K562 (cell line): ENCODE measurements around the gene NKAIN4. TPM values are rescaled to one million over a fixed set of nuclear protein-coding genes. Genes with fewer than 3 reads are reported as not detected.

Source experiments
- BHLHE40 ChIP-seq: IDR thresholded peaks from 2 replicates; pipeline ENCODE4 v1.6.1; 2011; ENCODE audit warnings: low read length, improper control_type of control experiment
- CREBBP ChIP-seq: IDR thresholded peaks from one replicate; pipeline ENCODE4 v1.6.1; 2012; ENCODE audit warnings: low read depth, mild to moderate bottlenecking, control low read depth, inconsistent platforms, low read length
- ETV6 ChIP-seq, 3 experiments: fragments of 150-350 bp in 1 of 3; sonication (generic) in 1 of 3; formaldehyde crosslinking in 1 of 3; IDR thresholded peaks; 2 replicates each; pipeline versions ENCODE4 v1.6.1 to v1.8.0; 2014 to 2022; ENCODE audit warnings: borderline replicate concordance in 2 of 3, low read depth in 2 of 3, antibody characterized with exemption in 1 of 3, low read length in 1 of 3, mild to moderate bottlenecking in 1 of 3, missing genetic modification reagents in 1 of 3
- GABPB2 ChIP-seq: fragments of 250-450 bp; sonication (Bioruptor Pico); conservative IDR thresholded peaks from 2 replicates; pipeline ENCODE4 v1.5.1; 2021; ENCODE audit warnings: mild to moderate bottlenecking
- NR3C1 ChIP-seq: sonication (generic); formaldehyde crosslinking; IDR thresholded peaks from 2 replicates; pipeline ENCODE4 v1.8.1; 2022; ENCODE audit warnings: missing genetic modification reagents
- POLR2A ChIP-seq: fragments of 450-650 bp; conservative IDR thresholded peaks from 2 replicates; pipeline ENCODE4 v1.6.1; 2016
- POLR2AphosphoS5 ChIP-seq: IDR thresholded peaks from 2 replicates; pipeline ENCODE4 v1.6.1; 2011; ENCODE audit warnings: mild to moderate bottlenecking, low read depth, low read length, moderate library complexity; ENCODE audit not compliant: control insufficient read depth, insufficient read depth
- SLC30A9 ChIP-seq: fragments of 250-450 bp; sonication (Bioruptor Pico); IDR thresholded peaks from 2 replicates; pipeline ENCODE4 v1.8.0; 2022; ENCODE audit warnings: mild to moderate bottlenecking, moderate library complexity
- SMAD3 ChIP-seq: fragments of 450-650 bp; formaldehyde crosslinking; conservative IDR thresholded peaks from 2 replicates; pipeline ENCODE4 v1.4.0; 2020; ENCODE audit warnings: mild to moderate bottlenecking
- XRCC5 ChIP-seq: fragments of 200-400 bp; formaldehyde crosslinking; IDR thresholded peaks from 2 replicates; pipeline ENCODE4 v1.6.1; 2017; ENCODE audit warnings: low read depth, mild to moderate bottlenecking, low read length
- ZNF324 ChIP-seq: fragments of 250-450 bp; sonication (Bioruptor Pico); IDR thresholded peaks from 2 replicates; pipeline ENCODE4 v1.4.0; 2020; ENCODE audit warnings: mild to moderate bottlenecking
- polyA plus RNA-seq, 8 experiments: library from polyadenylated mRNA; depleted of rRNA in 4 of 8; stranded (reverse) in 5 of 8; unstranded in 3 of 8; fragments of >200 nt; fragmentation: Nextera tagmentation in 2 of 8; fragmentation: Illumina TruSeq in 1 of 8; extraction: Ambion mirVana in 2 of 8; extraction: Trizol in 1 of 8; gene quantifications; 2 replicates each; pipeline versions ENCODE4 v1.2.1 to v1.2.3, GENCODE V29; 2011 to 2014; ENCODE audit warnings: inconsistent platforms in 1 of 8, missing spikeins in 1 of 8
- total RNA-seq, 7 experiments: library from RNA; depleted of rRNA in 6 of 7; stranded (reverse); fragments of >200 nt in 6 of 7; fragmentation: Illumina TruSeq in 2 of 7; extraction: Trizol in 2 of 7; gene quantifications; 2 replicates each; pipeline versions ENCODE4 v1.2.1 to v1.2.3, GENCODE V29; 2011 to 2021; ENCODE audit warnings: low replicate concordance in 1 of 7
- TF ChIP-seq, protein P1 (sequence below): sonication (generic); formaldehyde crosslinking; IDR thresholded peaks from 2 replicates; pipeline ENCODE4 v1.8.0; 2022; ENCODE audit warnings: missing genetic modification reagents, mild to moderate bottlenecking, borderline replicate concordance
- TF ChIP-seq, protein P2 (sequence below), 3 experiments: fragments of 200-800 bp in 1 of 3; sonication (Bioruptor generic) in 1 of 3; sonication (generic) in 1 of 3; formaldehyde crosslinking in 1 of 3; IDR thresholded peaks; 2 replicates each; pipeline versions ENCODE4 v1.6.1 to v1.8.0; 2016 to 2022; ENCODE audit warnings: mild to moderate bottlenecking in 2 of 3, missing compliant biosample characterization in 2 of 3, missing genetic modification characterization in 2 of 3, missing genetic modification reagents in 1 of 3
- TF ChIP-seq, protein P3 (sequence below): fragments of 450-650 bp; IDR thresholded peaks from 2 replicates; pipeline ENCODE4 v1.7.1; 2018; ENCODE audit warnings: mild to moderate bottlenecking, low read depth; ENCODE audit not compliant: partially characterized antibody
- TF ChIP-seq, protein P4 (sequence below), 2 experiments: fragments of 450-650 bp in 1 of 2; sonication (generic) in 1 of 2; formaldehyde crosslinking; conservative IDR thresholded peaks; 2 replicates each; pipeline versions ENCODE4 v1.4.0 to v1.8.1; 2020 to 2022; ENCODE audit warnings: mild to moderate bottlenecking in 1 of 2, missing genetic modification reagents in 1 of 2

NKAIN4 gene
- total and polyA plus RNA-seq, 9 of the 15 experiments (the other 6 are each of a cell fraction or from before 2014, with no cell fraction given) = not detected

DNA sequence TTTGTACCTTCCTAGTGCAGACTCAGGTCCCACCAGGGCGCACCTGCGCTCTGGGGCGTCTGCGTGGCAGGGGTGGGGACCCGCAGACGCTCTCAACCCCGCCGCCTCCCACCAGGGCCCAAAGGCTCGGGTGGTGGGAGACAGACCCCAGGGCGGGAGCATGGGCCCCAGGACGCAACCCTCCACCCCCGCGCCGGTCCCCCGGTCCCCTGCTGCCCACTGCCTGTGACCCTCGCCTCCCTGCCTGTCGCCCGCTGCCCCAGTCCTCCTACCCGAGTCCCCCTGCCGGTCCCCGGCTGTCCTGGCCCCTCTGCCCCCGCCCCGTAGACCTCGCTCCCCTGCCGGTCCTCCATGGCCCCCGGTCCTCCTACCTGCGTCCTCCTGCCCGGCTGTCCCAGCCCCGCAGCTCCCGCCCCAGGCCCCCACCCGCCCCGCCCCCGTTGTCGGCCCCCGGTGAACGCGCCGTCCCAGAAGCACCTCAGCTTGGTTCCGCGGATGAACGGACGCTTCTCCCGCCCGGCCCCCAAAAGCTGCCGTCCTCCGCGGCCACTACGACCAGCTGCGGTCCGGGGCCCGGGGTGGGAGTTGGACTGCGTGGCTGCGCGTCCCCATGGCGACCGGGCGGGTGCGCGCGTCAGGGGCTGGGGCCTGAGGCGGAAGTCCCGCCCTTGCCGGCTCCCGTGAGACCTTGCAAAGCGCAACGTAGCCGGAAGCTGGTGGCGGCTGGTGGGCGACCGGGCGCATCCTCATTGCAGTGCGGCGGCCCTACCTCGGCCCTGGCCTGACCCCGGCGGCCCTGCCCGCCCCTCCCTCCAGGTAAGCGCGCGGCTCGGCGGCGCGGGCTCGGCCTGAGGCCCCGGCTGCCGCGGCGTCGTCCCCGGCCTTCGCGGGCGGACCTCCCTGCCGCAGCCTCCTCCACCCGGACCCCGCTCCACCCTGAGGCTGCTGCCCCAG is 18.1 kb upstream of the NKAIN4 start, which contains the start of gene ARFGAP1 (continued):
- TF ChIP-seq XRCC5 (no peak), ZNF324 (CRISPR knock-in tag) (no peak), POLR2A (peak; percentile 55; the same call in 1 of the 2 replicates), CREBBP (no peak), SLC30A9 (CRISPR knock-in tag) (no peak), SMAD3 (CRISPR knock-in tag) (no peak), NR3C1 (no peak), ETV6 (IDR thresholded peaks at IDR 0.05; ENCODE audit: borderline replicate concordance in 1 of 2, low read depth in 2 of 2, low read length in 1 of 2) (no peak), ETV6 (CRISPR knock-in tag; IDR thresholded peaks at IDR 0.05; ENCODE audit: borderline replicate concordance) (no peak), GABPB2 (CRISPR knock-in tag) (no peak), POLR2AphosphoS5 (0 out of 2 replicates have a peak, but pooled peaks have one; percentile 40), BHLHE40 (0 out of 2 replicates have a peak, but pooled peaks have one; percentile 17)
- TF ChIP-seq, protein P1, sequence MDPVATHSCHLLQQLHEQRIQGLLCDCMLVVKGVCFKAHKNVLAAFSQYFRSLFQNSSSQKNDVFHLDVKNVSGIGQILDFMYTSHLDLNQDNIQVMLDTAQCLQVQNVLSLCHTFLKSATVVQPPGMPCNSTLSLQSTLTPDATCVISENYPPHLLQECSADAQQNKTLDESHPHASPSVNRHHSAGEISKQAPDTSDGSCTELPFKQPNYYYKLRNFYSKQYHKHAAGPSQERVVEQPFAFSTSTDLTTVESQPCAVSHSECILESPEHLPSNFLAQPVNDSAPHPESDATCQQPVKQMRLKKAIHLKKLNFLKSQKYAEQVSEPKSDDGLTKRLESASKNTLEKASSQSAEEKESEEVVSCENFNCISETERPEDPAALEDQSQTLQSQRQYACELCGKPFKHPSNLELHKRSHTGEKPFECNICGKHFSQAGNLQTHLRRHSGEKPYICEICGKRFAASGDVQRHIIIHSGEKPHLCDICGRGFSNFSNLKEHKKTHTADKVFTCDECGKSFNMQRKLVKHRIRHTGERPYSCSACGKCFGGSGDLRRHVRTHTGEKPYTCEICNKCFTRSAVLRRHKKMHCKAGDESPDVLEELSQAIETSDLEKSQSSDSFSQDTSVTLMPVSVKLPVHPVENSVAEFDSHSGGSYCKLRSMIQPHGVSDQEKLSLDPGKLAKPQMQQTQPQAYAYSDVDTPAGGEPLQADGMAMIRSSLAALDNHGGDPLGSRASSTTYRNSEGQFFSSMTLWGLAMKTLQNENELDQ (CRISPR knock-in tag) = no peak
- TF ChIP-seq, protein P2, sequence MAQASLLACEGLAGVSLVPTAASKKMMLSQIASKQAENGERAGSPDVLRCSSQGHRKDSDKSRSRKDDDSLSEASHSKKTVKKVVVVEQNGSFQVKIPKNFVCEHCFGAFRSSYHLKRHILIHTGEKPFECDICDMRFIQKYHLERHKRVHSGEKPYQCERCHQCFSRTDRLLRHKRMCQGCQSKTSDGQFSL (CRISPR knock-in tag; IDR thresholded peaks at IDR 0.05) = no peak
- TF ChIP-seq, protein P2 (tag; IDR thresholded peaks at IDR 0.05) = no peak
- TF ChIP-seq, protein P3, sequence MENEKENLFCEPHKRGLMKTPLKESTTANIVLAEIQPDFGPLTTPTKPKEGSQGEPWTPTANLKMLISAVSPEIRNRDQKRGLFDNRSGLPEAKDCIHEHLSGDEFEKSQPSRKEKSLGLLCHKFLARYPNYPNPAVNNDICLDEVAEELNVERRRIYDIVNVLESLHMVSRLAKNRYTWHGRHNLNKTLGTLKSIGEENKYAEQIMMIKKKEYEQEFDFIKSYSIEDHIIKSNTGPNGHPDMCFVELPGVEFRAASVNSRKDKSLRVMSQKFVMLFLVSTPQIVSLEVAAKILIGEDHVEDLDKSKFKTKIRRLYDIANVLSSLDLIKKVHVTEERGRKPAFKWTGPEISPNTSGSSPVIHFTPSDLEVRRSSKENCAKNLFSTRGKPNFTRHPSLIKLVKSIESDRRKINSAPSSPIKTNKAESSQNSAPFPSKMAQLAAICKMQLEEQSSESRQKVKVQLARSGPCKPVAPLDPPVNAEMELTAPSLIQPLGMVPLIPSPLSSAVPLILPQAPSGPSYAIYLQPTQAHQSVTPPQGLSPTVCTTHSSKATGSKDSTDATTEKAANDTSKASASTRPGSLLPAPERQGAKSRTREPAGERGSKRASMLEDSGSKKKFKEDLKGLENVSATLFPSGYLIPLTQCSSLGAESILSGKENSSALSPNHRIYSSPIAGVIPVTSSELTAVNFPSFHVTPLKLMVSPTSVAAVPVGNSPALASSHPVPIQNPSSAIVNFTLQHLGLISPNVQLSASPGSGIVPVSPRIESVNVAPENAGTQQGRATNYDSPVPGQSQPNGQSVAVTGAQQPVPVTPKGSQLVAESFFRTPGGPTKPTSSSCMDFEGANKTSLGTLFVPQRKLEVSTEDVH = no peak
- TF ChIP-seq, protein P4, sequence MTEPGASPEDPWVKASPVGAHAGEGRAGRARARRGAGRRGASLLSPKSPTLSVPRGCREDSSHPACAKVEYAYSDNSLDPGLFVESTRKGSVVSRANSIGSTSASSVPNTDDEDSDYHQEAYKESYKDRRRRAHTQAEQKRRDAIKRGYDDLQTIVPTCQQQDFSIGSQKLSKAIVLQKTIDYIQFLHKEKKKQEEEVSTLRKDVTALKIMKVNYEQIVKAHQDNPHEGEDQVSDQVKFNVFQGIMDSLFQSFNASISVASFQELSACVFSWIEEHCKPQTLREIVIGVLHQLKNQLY (CRISPR knock-in tag; conservative IDR thresholded peaks at IDR 0.05) = 0 out of 4 replicates have a peak, but pooled peaks of 1 of the 2 experiments have one; percentile 60
